Measurements from ENCODE around the gene IFNA2.
"Not testable (repeated sequence)": the region's sequence is repeated elsewhere in the genome, so short reads cannot be mapped to it uniquely, and the experiment has no call there.

The IFNA2 gene

GRCh38 chr9:21383627-21384026, 1.6 kb downstream of the IFNA2 start:
- in situ Hi-C loops (cut with MboI; ENCODE audit: low sequenced_read_pairs): no loop called here

GRCh38 chr9:21381448-21382339, 3.5 kb downstream of the IFNA2 start:
- in situ Hi-C loops (cut with MboI; ENCODE audit: low sequenced_read_pairs): no loop called here

- in situ Hi-C loops (cut with MboI; ENCODE audit: low sequenced_read_pairs): not testable (repeated sequence)
Measured at GRCh38 chr9:21371467-21371866, 13.7 kb downstream of the IFNA2 start.

- in situ Hi-C loops (cut with MboI; ENCODE audit: low sequenced_read_pairs): no loop called here
Measured at GRCh38 chr9:21367957-21368356, 17.2 kb downstream of the IFNA2 start, which contains the start of gene IFNA13. TSS of gene IFNA13 (minus strand) at chr9:21368057. CDS start at chr9:21368010, 47 bp downstream.

- in situ Hi-C loops (cut with MboI; ENCODE audit: low sequenced_read_pairs): not testable (repeated sequence)
Measured at GRCh38 chr9:21367169-21367568, 18.0 kb downstream of the IFNA2 start.

GRCh38 chr9:21362287-21362686, 22.9 kb downstream of the IFNA2 start:
- in situ Hi-C loops (cut with MboI; ENCODE audit: low sequenced_read_pairs): no loop called here

GRCh38 chr9:21357479-21358460, 27.4 kb downstream of the IFNA2 start:
- in situ Hi-C loops (cut with MboI; ENCODE audit: low sequenced_read_pairs): no loop called here

- in situ Hi-C loops (cut with MboI; ENCODE audit: low sequenced_read_pairs): no loop called here
Measured at GRCh38 chr9:21350787-21351186, 34.4 kb downstream of the IFNA2 start, which contains the start of gene IFNA6. TSS of gene IFNA6 (minus strand) at chr9:21350887. CDS start at chr9:21350887, 0 bp downstream.

GRCh38 chr9:21348430-21348970, 36.7 kb downstream of the IFNA2 start:
- in situ Hi-C loops (cut with MboI; ENCODE audit: low sequenced_read_pairs): no loop called here

GRCh38 chr9:21340735-21341134, 44.5 kb downstream of the IFNA2 start:
- in situ Hi-C loops (cut with MboI; ENCODE audit: low sequenced_read_pairs): no loop called here

- in situ Hi-C loops (cut with MboI; ENCODE audit: low sequenced_read_pairs): no loop called here
Measured at GRCh38 chr9:21336457-21336856, 48.7 kb downstream of the IFNA2 start.

- in situ Hi-C loops (cut with MboI; ENCODE audit: low sequenced_read_pairs): no loop called here
Measured at GRCh38 chr9:21334701-21335632, 50.2 kb downstream of the IFNA2 start, which contains the start of gene KLHL9. TSS of gene KLHL9 (minus strand) at chr9:21335404. CDS start at chr9:21334859, 545 bp downstream.
